NOMO-1 treated with DMSO at 0.1 percent for 48 hours (cell line): ENCODE results near the gene OLFML2B.

ENCODE experiments used
- DNase-seq: peaks from one replicate; lab custom pipeline; 2025; ENCODE audit not compliant: unreplicated experiment; lab: John Stamatoyannopoulos, UW

Gene OLFML2B

GRCh38 chr1:161981735-161982506 lies 41.7 kb downstream of the OLFML2B start:
- DNase-seq: no peak

- no peak for DNase-seq
These were observed 42.5 kb downstream of the OLFML2B start for GRCh38 chr1:161981126-161981525.

- DNase-seq: no peak
These were observed 45.5 kb downstream of the OLFML2B start for GRCh38 chr1:161978011-161978790.

- DNase-seq: no peak
These were observed 49.5 kb downstream of the OLFML2B start for GRCh38 chr1:161973924-161974845.

GRCh38 chr1:161972828-161973227 lies 50.8 kb downstream of the OLFML2B start:
- no peak for DNase-seq

GRCh38 chr1:161970633-161971032 lies 53.0 kb downstream of the OLFML2B start:
- no peak for DNase-seq

- DNase-seq: no peak
These were observed 53.6 kb downstream of the OLFML2B start for GRCh38 chr1:161970036-161970435.

- DNase-seq: no peak
These were observed 57.6 kb downstream of the OLFML2B start for GRCh38 chr1:161966067-161966466.

GRCh38 chr1:161962091-161962887 lies 61.4 kb downstream of the OLFML2B start:
- no peak for DNase-seq

- no peak for DNase-seq
These were observed 65.2 kb downstream of the OLFML2B start for GRCh38 chr1:161958425-161958824.

GRCh38 chr1:161956930-161957329 lies 66.7 kb downstream of the OLFML2B start:
- DNase-seq: no peak

- DNase-seq: no peak
These were observed 67.6 kb downstream of the OLFML2B start for GRCh38 chr1:161956097-161956496.

- no peak for DNase-seq
These were observed 68.1 kb downstream of the OLFML2B start for GRCh38 chr1:161955606-161956005.

- no peak for DNase-seq
These were observed 69.2 kb downstream of the OLFML2B start for GRCh38 chr1:161954466-161954865.

GRCh38 chr1:161954050-161954449 lies 69.6 kb downstream of the OLFML2B start:
- peak; percentile 28 for DNase-seq

- no peak for DNase-seq
These were observed 70.3 kb downstream of the OLFML2B start for GRCh38 chr1:161953256-161953920.

- peak; percentile 22 for DNase-seq
These were observed 71.0 kb downstream of the OLFML2B start for GRCh38 chr1:161952607-161953172.

- DNase-seq: no peak
These were observed 72.0 kb downstream of the OLFML2B start for GRCh38 chr1:161951646-161952045.

GRCh38 chr1:161950377-161950776 lies 73.3 kb downstream of the OLFML2B start:
- DNase-seq: no peak

GRCh38 chr1:161949548-161949947 lies 74.1 kb downstream of the OLFML2B start:
- no peak for DNase-seq
